ENCODE results near the gene TIAM1. TPM values are rescaled to one million over a fixed set of nuclear protein-coding genes. Genes with fewer than 3 reads are reported as not detected.

Gene TIAM1
- total RNA-seq, 1 experiment from 2014 or later, result 2.7 TPM

GRCh38 chr21:31142600-31142999 lies 201.5 kb downstream of the TIAM1 start:
- DNase-seq (ENCODE audit: extremely low read depth, low read depth), result no peak

- DNase-seq (ENCODE audit: extremely low read depth, low read depth), result no peak
Observed at GRCh38 chr21:31141389-31142000, 202.6 kb downstream of the TIAM1 start.

GRCh38 chr21:31140676-31141075 lies 203.4 kb downstream of the TIAM1 start:
- DNase-seq (ENCODE audit: extremely low read depth, low read depth), result no peak

GRCh38 chr21:31140025-31140424 lies 204.0 kb downstream of the TIAM1 start:
- no peak for DNase-seq (ENCODE audit: extremely low read depth, low read depth)

GRCh38 chr21:31137960-31138359 lies 206.1 kb downstream of the TIAM1 start:
- no peak for DNase-seq (ENCODE audit: extremely low read depth, low read depth)

- no peak for DNase-seq (ENCODE audit: extremely low read depth, low read depth)
Observed at GRCh38 chr21:31136891-31137290, 207.2 kb downstream of the TIAM1 start.

GRCh38 chr21:31135531-31136184 lies 208.4 kb downstream of the TIAM1 start:
- DNase-seq (ENCODE audit: extremely low read depth, low read depth), result no peak

- DNase-seq (ENCODE audit: extremely low read depth, low read depth), result no peak
Observed at GRCh38 chr21:31133243-31133830, 210.7 kb downstream of the TIAM1 start.

- no peak for DNase-seq (ENCODE audit: extremely low read depth, low read depth)
Observed at GRCh38 chr21:31132574-31133242, 211.4 kb downstream of the TIAM1 start.

- DNase-seq (ENCODE audit: extremely low read depth, low read depth), result no peak
Observed at GRCh38 chr21:31130821-31131220, 213.2 kb downstream of the TIAM1 start.

GRCh38 chr21:31128234-31128633 lies 215.8 kb downstream of the TIAM1 start:
- no peak for DNase-seq (ENCODE audit: extremely low read depth, low read depth)

- DNase-seq (ENCODE audit: extremely low read depth, low read depth), result no peak
Observed at GRCh38 chr21:31124010-31124409, 220.1 kb downstream of the TIAM1 start.

GRCh38 chr21:31119199-31119598 lies 224.9 kb downstream of the TIAM1 start:
- DNase-seq (ENCODE audit: extremely low read depth, low read depth), result no peak

- DNase-seq (ENCODE audit: extremely low read depth, low read depth), result no peak
Observed at GRCh38 chr21:31117128-31117916, 226.7 kb downstream of the TIAM1 start.

- DNase-seq (ENCODE audit: extremely low read depth, low read depth), result no peak
Observed at GRCh38 chr21:31115249-31115648, 228.8 kb downstream of the TIAM1 start.

GRCh38 chr21:31111093-31111492 lies 233.0 kb downstream of the TIAM1 start:
- no peak for DNase-seq (ENCODE audit: extremely low read depth, low read depth)

- DNase-seq (ENCODE audit: extremely low read depth, low read depth), result no peak
Observed at GRCh38 chr21:31110430-31110829, 233.6 kb downstream of the TIAM1 start.

- no peak for DNase-seq (ENCODE audit: extremely low read depth, low read depth)
Observed at GRCh38 chr21:31107871-31108270, 236.2 kb downstream of the TIAM1 start.

- DNase-seq (ENCODE audit: extremely low read depth, low read depth), result no peak
Observed at GRCh38 chr21:31107176-31107785, 236.8 kb downstream of the TIAM1 start.

- no peak for DNase-seq (ENCODE audit: extremely low read depth, low read depth)
Observed at GRCh38 chr21:31103571-31104265, 240.3 kb downstream of the TIAM1 start.
